GM21619 (cell line): ENCODE data around the gene KRT7.
"Not testable (repeated sequence)": the region's sequence is repeated elsewhere in the genome, so short reads cannot be mapped to it uniquely, and the experiment has no call there.

ENCODE experiments used
- ATAC-seq: cut with Tn5 transposase; IDR thresholded peaks from one replicate; pipeline ENCODE4 v1.9.1; 2021; ENCODE audit not compliant: unreplicated experiment

KRT7 gene

DNA sequence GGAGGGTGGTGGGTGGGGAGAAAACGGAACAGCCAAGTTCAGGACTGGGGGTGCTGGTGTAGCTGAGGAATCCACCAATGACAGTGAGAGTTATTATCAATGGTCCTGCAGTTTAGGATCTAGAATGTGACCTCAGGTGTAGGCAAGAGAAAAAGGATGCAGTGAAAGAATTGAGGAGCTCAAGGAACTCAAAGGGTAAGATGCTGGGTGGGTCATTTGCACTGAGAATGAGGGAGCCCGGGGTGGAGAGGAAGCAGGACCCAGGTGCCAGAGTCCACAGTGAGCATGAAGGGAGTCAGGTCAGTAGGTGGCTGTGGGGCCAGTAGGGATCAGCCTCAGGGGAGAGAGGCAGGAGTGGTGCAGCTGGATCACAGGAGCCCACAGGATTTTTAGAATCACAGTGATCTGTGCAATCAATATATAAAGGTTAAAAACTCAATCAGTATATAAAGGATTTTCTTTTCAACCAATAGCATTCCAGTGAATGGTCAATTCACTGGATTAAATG lies 3.2 kb upstream of the KRT7 start:
- ATAC-seq = no peak

DNA sequence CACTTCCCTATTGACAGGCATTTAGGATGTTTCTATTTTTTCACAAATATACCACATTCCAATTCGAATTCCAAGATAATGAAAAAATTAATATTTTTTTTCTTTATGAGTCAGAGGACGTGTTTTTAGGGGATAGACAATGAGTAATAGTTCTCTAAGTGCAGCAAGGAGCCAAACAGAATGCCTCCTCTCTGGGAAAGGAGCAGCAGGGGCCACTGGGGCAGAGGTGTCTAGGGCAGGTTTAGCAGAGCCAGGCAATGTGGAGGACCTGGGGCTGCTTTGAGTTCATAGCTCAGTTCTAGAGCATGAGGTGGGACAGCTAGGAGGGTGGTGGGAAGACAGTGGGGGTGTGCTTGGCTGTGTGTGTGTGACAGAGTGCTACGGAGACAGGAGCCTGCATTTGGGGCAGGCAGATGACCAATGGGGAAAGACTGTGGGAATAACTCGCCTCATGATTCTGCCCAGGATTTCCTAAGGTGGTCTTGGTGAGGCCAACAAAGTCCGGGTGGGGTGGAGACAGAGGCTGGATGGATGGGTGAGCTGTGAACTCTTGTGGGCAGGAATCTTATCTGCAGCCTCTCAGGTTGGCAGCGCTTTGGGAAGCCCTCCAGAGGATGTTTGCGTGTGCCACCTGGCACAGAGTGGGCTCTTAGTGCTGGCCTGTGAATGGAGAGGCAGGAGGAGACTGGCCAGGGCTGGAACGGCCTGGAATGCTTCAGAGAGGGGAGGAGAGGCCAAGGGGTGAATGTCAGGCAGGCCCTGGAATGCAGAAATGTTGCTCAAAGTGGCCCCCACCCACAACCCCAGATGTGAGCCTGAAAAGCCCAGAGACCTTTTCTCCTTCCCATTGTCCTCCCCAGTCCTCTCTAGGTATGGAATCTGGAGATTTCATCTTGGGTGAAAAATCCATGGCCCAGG lies 2.4 kb upstream of the KRT7 start:
- no peak for ATAC-seq

DNA sequence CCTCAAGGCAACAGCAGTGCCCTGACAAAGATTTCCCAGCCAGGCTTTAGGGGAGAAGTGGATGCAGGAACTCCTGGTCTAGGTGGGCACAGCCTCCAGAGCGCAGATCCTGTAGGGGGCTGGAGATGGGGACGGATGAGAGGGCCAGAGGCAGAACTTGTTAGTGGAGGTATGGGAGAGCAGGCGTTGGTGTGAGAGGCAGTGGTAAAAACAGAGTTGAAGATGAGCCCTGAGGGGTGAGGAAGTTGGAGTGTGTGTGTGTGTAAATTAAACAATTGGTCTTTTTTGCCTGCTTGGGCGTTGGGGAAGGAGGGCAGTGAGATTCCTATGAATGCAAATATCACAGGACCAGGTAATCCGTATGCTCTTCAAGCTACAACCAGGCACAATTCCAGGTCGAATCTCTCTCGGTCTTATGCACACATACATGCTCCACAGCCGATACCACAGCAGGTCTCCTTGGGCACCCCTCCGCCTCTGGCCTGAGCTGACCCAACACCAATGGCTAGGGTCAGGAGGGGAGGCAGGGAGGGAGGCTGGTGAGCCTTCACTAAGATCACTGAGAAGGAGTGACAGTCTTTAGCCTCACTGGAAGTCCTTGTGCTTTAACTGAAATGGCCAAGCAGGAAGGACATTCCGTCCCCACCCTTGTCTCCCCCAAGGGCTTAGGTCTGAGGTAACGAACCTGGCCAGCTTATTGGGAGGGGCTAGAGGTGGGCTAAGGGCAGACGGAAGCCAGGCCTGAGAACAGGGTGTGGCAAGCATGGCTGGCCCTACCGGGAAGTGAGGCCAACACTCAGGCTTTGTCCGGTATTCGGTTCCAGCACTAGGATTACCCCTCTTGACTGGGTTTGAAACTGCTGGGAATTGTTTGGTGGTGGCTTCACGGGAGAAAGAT lies 1.5 kb upstream of the KRT7 start:
- no peak for ATAC-seq

DNA sequence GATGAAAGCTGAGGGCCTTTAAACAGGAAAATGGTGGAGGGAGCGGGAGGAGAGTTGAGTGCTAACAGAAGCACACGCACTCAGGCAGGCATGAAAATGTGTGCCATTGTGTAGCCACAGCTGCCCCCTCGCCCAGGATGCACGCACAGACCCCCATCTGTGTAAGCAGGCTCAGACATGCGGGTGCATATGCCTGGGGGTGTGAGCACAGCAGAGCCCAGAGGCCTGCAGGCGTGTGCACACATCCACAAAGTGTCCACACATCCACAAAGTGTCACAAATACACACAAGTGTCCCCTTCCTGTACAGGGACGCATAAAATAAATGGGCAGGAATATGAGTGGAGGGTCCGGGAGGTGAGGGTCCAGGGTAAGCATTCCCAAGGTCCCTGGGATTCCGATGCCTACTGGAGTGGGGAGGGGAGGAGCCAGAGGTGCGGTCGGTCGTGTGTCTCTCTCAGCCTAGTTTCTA lies 805 bp upstream of the KRT7 start:
- no peak for ATAC-seq

DNA sequence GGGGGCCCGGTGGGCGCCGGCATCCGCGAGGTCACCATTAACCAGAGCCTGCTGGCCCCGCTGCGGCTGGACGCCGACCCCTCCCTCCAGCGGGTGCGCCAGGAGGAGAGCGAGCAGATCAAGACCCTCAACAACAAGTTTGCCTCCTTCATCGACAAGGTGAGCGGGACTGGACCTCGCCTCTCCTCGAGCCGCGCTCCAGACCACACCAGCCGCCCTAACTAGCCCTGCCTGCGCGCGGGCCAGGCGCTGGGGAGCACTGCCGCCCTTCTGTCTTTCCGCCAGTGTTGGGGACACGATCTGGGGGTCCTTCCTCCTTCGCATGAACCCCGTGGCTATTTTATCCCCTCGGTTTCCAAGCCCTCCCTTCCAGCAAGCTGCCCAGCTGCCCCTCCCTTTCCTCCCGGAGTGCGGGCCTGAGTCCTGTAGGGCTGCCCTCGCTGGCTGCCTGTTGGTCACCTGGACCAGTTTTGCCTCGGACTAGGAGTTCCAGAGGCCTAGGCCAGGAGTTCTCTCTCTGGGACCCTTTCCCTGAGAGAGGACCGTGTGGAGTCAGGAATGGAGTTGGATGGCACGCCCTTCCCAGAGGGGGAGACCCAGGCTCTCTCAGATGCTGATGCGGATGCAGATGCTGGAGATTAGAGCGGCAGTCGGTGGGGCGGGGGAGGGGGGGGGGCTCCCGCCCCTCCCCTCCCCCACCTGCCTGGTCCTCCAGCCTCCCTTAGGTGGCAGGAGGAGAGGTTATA lies 592 bp downstream of the KRT7 start:
- no peak for ATAC-seq

DNA sequence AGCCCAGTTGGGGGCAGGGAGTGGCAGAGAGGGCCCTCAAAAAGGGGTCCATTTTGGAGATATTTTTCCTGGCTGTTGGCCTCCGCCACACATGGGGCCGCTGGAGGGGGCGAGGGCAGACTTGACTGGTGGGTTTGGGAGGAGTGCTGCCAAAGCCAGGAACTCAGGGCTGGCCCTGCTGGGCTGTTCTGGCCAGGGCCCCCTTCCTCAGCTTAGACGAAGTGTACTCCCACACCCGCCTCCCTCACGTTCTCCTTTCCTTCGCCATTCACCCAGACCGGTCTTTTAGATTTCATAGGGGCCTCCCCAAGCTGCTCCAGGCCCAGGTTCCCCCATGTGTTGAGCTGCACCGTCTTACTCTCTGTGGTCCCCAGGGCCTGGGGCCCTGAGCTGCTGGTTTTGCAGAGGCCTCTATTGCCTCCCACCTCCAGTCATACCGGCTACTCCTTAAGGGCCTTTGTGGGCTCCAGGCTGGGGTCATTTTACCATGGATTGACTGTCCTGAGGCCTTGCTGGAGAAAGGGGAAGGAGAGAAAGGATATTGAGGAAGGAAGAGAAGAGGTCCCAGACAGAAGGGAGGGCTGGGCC lies 1.3 kb downstream of the KRT7 start:
- no peak for ATAC-seq

DNA sequence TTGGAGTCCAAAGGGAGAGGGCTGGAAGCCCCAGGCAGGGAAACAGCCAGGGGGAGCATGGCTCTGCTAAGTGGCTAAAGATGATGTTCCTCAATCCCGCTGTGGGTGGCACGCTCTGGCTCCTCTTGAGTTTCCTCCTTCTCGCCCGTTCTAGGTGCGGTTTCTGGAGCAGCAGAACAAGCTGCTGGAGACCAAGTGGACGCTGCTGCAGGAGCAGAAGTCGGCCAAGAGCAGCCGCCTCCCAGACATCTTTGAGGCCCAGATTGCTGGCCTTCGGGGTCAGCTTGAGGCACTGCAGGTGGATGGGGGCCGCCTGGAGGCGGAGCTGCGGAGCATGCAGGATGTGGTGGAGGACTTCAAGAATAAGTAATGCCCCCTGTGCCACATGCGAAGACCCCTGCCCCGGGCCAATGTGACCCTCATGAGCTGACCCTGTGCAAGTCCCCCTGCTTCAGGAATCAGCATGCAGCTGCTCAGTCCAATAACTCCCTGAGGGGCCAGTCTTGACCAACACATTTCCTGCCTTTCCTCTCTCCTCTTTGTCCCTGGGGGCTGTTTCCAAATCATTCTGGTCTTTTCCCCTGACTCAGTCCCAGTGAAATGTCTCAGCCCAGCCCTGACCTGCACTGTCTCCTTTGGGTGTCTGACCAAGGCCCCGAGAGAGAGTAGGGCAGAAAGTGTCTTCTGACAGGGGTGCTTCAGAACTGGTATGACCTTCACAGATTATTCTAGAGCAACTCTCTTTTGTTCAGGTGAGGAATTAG lies 2.1 kb downstream of the KRT7 start:
- no peak for ATAC-seq

- ATAC-seq = no peak
These were observed 2.8 kb downstream of the KRT7 start for GRCh38 chr12:52235822-52236361.

DNA sequence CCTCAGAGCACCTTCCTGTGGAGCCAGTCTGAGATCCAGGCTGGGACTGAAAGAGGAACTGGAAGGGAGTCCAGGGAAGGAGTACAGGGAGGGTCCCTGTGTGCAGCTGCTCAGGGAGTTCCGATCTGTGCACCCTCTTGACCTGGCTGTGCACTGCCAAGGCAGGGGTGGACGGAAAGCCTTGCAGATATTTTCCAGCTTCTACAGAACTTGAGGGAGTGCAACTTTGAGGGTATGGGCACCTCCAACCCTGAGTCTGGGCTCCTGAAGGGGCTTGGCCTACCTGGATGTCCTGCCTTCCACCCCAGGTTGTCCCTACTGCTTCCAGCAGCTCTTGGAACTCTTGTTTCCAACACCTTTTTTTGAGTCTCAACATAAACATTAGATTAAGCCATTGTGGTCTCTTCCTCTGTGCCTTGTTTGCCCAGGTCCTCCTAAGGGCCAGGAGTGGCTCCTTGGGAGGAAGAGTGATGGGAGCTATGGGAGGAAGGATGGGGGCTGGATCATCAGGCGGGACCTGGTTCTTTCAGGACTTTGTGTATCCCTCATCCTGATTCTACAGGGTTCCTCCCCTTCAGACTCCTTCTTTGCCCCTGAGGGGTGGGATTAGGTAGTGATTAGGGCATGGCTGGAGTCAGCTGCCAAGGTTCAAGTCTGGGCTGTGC lies 3.5 kb downstream of the KRT7 start:
- ATAC-seq = no peak

DNA sequence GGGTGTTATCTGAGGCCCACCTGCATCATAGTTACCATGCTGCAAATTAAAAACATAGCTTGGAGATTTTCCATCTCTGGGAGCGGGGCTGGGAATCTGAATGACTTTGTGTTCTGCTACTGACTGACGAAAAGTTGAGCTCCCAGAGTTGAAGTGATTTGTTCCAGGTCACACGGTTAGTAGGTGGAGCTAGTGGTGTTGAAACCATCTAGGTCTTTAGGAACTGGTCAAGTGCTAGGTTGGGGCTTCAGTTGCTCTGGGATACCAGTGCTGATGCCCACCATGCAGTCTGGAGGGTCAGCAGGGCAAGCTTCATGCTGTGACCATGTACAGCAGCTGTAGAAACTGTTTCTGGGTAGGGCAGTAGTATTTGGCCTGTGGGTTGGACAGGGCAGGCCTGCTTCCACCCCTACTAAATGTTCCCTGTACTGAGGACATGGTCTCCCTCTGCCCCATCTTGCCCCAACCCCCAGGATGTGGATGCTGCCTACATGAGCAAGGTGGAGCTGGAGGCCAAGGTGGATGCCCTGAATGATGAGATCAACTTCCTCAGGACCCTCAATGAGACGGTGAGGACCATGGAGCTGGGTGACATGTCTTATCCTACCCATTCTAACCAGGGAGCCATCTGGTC lies 5.3 kb downstream of the KRT7 start:
- ATAC-seq = no peak

DNA sequence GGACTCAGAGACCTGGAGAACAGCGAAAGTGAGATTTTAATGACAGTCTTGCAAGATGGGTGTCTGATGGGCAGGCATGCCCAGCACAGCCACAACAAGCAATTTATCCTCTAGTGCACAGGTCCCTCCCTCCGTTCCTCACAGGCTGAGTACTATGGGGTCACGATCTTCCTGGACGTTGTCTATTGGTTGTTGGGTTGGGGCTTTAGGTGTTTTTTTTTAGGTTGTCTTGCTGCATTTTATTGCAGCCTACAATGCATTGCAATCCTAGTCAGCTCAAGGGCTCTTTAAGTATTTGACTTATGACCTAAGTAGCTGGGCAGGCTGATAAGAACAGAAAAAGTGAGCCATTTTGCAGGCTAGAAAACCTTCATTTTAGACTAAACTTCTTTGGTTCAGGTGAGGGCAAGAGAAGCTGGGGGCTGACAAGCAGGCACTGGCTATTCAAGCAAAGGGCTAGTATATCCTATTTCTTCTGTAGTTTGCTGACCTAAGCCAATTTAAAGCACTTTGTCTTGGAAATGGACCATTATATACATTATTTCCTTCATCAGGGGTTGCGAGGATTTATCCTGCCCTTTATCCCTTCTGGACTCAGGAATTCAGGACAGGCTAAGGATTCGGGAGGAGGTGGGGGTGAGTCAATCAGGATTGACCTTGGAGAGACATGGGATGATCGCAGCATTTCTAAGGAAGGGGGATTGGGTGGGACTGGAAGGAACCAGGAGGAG lies 6.0 kb downstream of the KRT7 start:
- no peak for ATAC-seq

DNA sequence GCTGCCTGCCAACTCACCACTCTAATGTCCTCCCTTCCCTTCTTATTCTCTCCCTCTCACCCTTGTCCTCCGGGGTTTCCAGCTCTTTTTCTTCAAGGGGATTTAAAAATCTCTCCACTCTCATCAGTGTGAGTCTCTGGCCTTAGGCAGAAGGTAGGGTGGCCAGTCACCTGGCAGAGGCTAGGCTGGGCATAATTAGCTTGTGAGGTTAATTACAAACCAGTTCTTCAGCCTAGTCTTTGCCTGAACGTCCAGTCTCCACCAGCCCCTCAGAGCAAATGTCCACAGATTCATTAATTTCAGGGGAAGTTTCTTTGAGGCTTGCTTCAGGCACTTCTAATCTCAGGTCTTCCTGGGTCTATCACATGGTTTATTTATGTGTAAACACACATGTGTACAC lies 6.7 kb downstream of the KRT7 start:
- ATAC-seq = no peak

- not testable (repeated sequence) for ATAC-seq
These were observed 7.2 kb downstream of the KRT7 start for GRCh38 chr12:52240247-52240646.

GRCh38 chr12:52241205-52241842 lies 8.3 kb downstream of the KRT7 start:
- no peak for ATAC-seq

DNA sequence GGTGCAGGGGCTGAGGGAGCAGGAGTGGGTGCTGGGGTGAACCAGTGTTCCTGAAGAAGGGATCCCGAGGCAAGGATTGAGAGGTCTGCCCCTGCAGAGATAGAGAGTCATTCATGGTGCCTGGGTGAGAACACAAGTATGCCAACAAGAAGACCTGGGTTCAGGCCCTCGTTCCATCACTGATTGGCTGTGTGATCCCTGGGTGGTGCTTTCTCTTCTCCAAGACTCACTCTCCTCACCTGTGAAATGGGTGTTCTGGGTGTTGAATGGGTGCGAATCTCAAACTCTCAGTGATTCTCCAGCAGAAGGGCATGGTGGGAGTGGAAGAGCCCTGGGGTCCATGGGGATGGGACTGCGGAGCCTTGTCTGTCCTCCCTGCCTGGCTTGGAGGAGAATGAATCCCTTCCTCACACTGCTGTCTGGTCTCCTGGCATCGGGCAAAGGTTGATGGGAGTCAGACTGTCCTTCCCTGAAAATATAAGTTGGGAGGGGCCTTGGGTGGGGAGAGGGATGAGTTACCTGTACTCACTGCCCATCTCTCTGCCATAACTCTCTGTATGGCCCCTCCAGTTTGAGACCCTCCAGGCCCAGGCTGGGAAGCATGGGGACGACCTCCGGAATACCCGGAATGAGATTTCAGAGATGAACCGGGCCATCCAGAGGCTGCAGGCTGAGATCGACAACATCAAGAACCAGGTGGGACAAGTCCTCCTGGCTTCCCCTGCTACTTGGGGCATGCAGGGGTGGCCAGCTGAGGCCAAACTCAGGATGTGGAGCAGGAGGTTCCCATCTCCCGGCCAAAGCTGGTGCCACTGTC lies 9.6 kb downstream of the KRT7 start:
- ATAC-seq = no peak

- ATAC-seq = no peak
These were observed 10.3 kb downstream of the KRT7 start for GRCh38 chr12:52243259-52243855.
